ENCODE data around the gene RUNX1.
"Not testable (repeated sequence)": the region's sequence is repeated elsewhere in the genome, so short reads cannot be mapped to it uniquely, and the experiment has no call there.

Gene RUNX1

GRCh38 chr21:34820051-34820450 lies 229.1 kb downstream of the RUNX1 start:
- peak; percentile 56 for DNase-seq

GRCh38 chr21:34819357-34819999 lies 229.6 kb downstream of the RUNX1 start:
- DNase-seq = no peak

- DNase-seq = no peak
Measured at GRCh38 chr21:34818662-34819158, 230.4 kb downstream of the RUNX1 start.

GRCh38 chr21:34817821-34818661 lies 231.1 kb downstream of the RUNX1 start:
- DNase-seq = no peak

- DNase-seq = no peak
Measured at GRCh38 chr21:34815831-34816705, 233.0 kb downstream of the RUNX1 start.

GRCh38 chr21:34814529-34814951 lies 234.6 kb downstream of the RUNX1 start:
- no peak for DNase-seq

GRCh38 chr21:34813266-34813894 lies 235.7 kb downstream of the RUNX1 start:
- no peak for DNase-seq

GRCh38 chr21:34812504-34813265 lies 236.4 kb downstream of the RUNX1 start:
- DNase-seq = no peak

GRCh38 chr21:34811368-34811767 lies 237.7 kb downstream of the RUNX1 start:
- no peak for DNase-seq

- DNase-seq = no peak
Measured at GRCh38 chr21:34810786-34811185, 238.3 kb downstream of the RUNX1 start.

GRCh38 chr21:34809822-34810221 lies 239.3 kb downstream of the RUNX1 start:
- no peak for DNase-seq

- no peak for DNase-seq
Measured at GRCh38 chr21:34808569-34809204, 240.4 kb downstream of the RUNX1 start.

GRCh38 chr21:34807881-34808568 lies 241.1 kb downstream of the RUNX1 start:
- DNase-seq = peak; percentile 37

GRCh38 chr21:34807146-34807880 lies 241.8 kb downstream of the RUNX1 start:
- no peak for DNase-seq

- no peak for DNase-seq
Measured at GRCh38 chr21:34806423-34806822, 242.7 kb downstream of the RUNX1 start.

- DNase-seq = no peak
Measured at GRCh38 chr21:34805157-34805556, 243.9 kb downstream of the RUNX1 start.

- DNase-seq = not testable (repeated sequence)
Measured at GRCh38 chr21:34804584-34804983, 244.5 kb downstream of the RUNX1 start.

- no peak for DNase-seq
Measured at GRCh38 chr21:34803782-34804370, 245.2 kb downstream of the RUNX1 start.

GRCh38 chr21:34802180-34802899 lies 246.8 kb downstream of the RUNX1 start:
- DNase-seq = no peak
